Trophoblast cell (in vitro differentiated cells and primary cell): Measurements from ENCODE around the gene PHKG1.
A peak's percentile ranks its signal among the peaks of the same experiment; 100 is the strongest.
"Not testable (repeated sequence)": the region's sequence is repeated elsewhere in the genome, so short reads cannot be mapped to it uniquely, and the experiment has no call there.

Experiments used
- DNase-seq, 2 donors: peaks; one replicate each; pipeline ENCODE4 v3.0.0-alpha.2; 2016
- H2AFZ ChIP-seq: 2 replicates; pipeline ENCODE4 v1.6.1; 2013; ENCODE audit warnings: low read length, moderate library complexity, mild to moderate bottlenecking; ENCODE audit not compliant: insufficient read depth, poor library complexity
- H2AK5ac ChIP-seq: 2 replicates; pipeline ENCODE4 v1.6.1; 2013; ENCODE audit warnings: mild to moderate bottlenecking, low read length
- H2BK120ac ChIP-seq: 2 replicates; pipeline ENCODE4 v1.6.1; 2013; ENCODE audit warnings: low read length, mild to moderate bottlenecking, moderate library complexity; ENCODE audit not compliant: insufficient read depth, poor library complexity
- H2BK12ac ChIP-seq: 2 replicates; pipeline ENCODE4 v1.6.1; 2013; ENCODE audit warnings: mild to moderate bottlenecking, low read length, moderate library complexity
- H2BK5ac ChIP-seq: 2 replicates; pipeline ENCODE4 v1.6.1; 2013; ENCODE audit warnings: low read length, low read depth, moderate library complexity, mild to moderate bottlenecking; ENCODE audit not compliant: poor library complexity
- H3K14ac ChIP-seq: 2 replicates; pipeline ENCODE4 v1.6.1; 2013; ENCODE audit warnings: mild to moderate bottlenecking, low read length
- H3K18ac ChIP-seq: 2 replicates; pipeline ENCODE4 v1.6.1; 2013; ENCODE audit warnings: mild to moderate bottlenecking, low read length
- H3K23ac ChIP-seq: 2 replicates; pipeline ENCODE4 v1.6.1; 2013; ENCODE audit warnings: low read length
- H3K27ac ChIP-seq: 2 replicates; pipeline ENCODE4 v1.5.1; 2013; ENCODE audit warnings: low read depth, mild to moderate bottlenecking, inconsistent platforms, low read length, moderate library complexity
- H3K27me3 ChIP-seq: 2 replicates; pipeline ENCODE4 v1.6.1; 2013; ENCODE audit warnings: inconsistent platforms, mild to moderate bottlenecking, low read length, moderate library complexity; ENCODE audit not compliant: insufficient read depth
- H3K36me3 ChIP-seq, 2 experiments: 1 replicate in 1 of 2; 2 replicates in 1 of 2; pipeline ENCODE4 v1.6.1; 2013; ENCODE audit warnings: low read length in 2 of 2, mild to moderate bottlenecking in 2 of 2, moderate library complexity in 1 of 2; ENCODE audit not compliant: insufficient read depth in 2 of 2, control insufficient read depth in 1 of 2
- H3K4ac ChIP-seq: 2 replicates; pipeline ENCODE4 v1.6.1; 2013; ENCODE audit warnings: low read depth, mild to moderate bottlenecking, low read length, moderate library complexity
- H3K4me1 ChIP-seq, 2 experiments: 1 replicate in 1 of 2; 2 replicates in 1 of 2; pipeline ENCODE4 v1.6.1; 2013; ENCODE audit warnings: low read length in 2 of 2, mild to moderate bottlenecking in 2 of 2, moderate library complexity in 1 of 2; ENCODE audit not compliant: insufficient read depth in 2 of 2, control insufficient read depth in 1 of 2
- H3K4me2 ChIP-seq: 2 replicates; pipeline ENCODE4 v1.6.1; 2013; ENCODE audit warnings: inconsistent platforms, mild to moderate bottlenecking, low read length, moderate library complexity
- H3K4me3 ChIP-seq: 2 replicates; pipeline ENCODE4 v1.5.1; 2013; ENCODE audit warnings: mild to moderate bottlenecking, low read depth, low read length, inconsistent platforms
- H3K79me1 ChIP-seq: one replicate; pipeline ENCODE4 v1.6.1; 2013; ENCODE audit warnings: low read length
- H3K79me2 ChIP-seq: 2 replicates; pipeline ENCODE4 v1.6.1; 2013; ENCODE audit warnings: low read length, mild to moderate bottlenecking; ENCODE audit not compliant: control insufficient read depth, insufficient read depth, poor library complexity
- H3K9ac ChIP-seq: 2 replicates; pipeline ENCODE4 v1.6.1; 2013; ENCODE audit warnings: mild to moderate bottlenecking, low read length
- H3K9me3 ChIP-seq: 2 replicates; pipeline ENCODE4 v1.6.1; 2013; ENCODE audit warnings: low read depth, mild to moderate bottlenecking, control low read depth, inconsistent platforms, low read length; ENCODE audit not compliant: insufficient read depth
- H4K12ac ChIP-seq: 2 replicates; pipeline ENCODE4 v1.6.1; 2013; ENCODE audit warnings: low read depth, mild to moderate bottlenecking, low read length, moderate library complexity
- H4K8ac ChIP-seq: 2 replicates; pipeline ENCODE4 v1.6.1; 2013; ENCODE audit warnings: low read depth, mild to moderate bottlenecking, low read length, moderate library complexity
- H4K91ac ChIP-seq: one replicate; pipeline ENCODE4 v1.6.1; 2013; ENCODE audit warnings: low read depth, mild to moderate bottlenecking, low read length, moderate library complexity
- WGBS: extraction: QIAGEN DNeasy Blood & Tissue Kit; methylation state at CpG from one replicate; pipeline ENCODE4 v1.1.7; 2013; ENCODE audit warnings: missing lambda C conversion rate; ENCODE audit not compliant: insufficient read length, insufficient coverage; ENCODE audit errors: extremely low coverage; 5-methylcytosine and 5-hydroxymethylcytosine counted together

PHKG1 gene

DNA sequence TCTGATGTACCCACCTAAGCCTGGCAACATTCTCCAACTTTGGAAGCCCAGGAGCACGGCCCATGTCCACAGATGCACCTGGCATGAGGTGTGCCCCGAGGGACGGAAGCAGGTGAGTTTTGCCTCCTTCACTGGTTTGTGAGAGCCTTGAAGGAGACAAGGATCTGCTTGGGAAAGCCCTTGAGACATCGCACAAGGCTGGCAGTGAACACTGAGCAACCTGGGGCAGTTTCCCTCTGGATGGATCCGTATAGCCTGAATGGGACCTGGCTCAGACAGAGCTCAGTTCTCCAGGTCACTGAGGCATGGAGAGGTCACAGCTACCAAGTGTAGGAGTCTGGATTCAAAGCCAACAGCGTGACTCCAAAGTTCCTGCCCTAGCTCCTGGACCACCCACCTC is 32.2 kb upstream of the PHKG1 start:
- H3K9ac ChIP-seq = peak overlapping the region; percentile 46
- H4K8ac ChIP-seq = no peak overlapping the region
- H2AK5ac ChIP-seq = no peak overlapping the region
- H2AFZ ChIP-seq = no peak overlapping the region
- H2BK5ac ChIP-seq = no peak overlapping the region
- no peak overlapping the region for H4K12ac ChIP-seq
- H3K23ac ChIP-seq = no peak overlapping the region
- WGBS = no CpG with 5 or more reads among the region's 6 CpGs
- H3K36me3 ChIP-seq = no peaks in the 10 kb centered on the region
- no peaks in the 10 kb centered on the region for H3K4me1 ChIP-seq
- no peak overlapping the region for H4K91ac ChIP-seq
- H3K27ac ChIP-seq = no peak overlapping the region
- H3K79me2 ChIP-seq = no peaks in the 10 kb centered on the region
- DNase-seq = no peak
- H3K4me2 ChIP-seq = no peak overlapping the region
- no peak overlapping the region for H3K4ac ChIP-seq
- H3K4me3 ChIP-seq = no peak overlapping the region
- H3K9me3 ChIP-seq = peaks cover 31% of the 10 kb centered on the region
- H3K14ac ChIP-seq = no peak overlapping the region
- no peak overlapping the region for H2BK12ac ChIP-seq
- H3K18ac ChIP-seq = no peak overlapping the region
- H3K79me1 ChIP-seq = no peaks in the 10 kb centered on the region
- H2BK120ac ChIP-seq = no peak overlapping the region
- H3K27me3 ChIP-seq = no peaks in the 10 kb centered on the region

- Histone ChIP-seq H4K8ac (no peak overlapping the region), H3K4me3 (no peak overlapping the region), H3K4ac (no peak overlapping the region), H3K79me2 (no peaks in the 10 kb centered on the region), H4K12ac (no peak overlapping the region), H3K9me3 (peaks cover 38% of the 10 kb centered on the region), H3K4me2 (no peak overlapping the region), H2BK5ac (no peak overlapping the region), H3K18ac (no peak overlapping the region), H2BK120ac (no peak overlapping the region), H3K36me3 (no peaks in the 10 kb centered on the region), H2AFZ (no peak overlapping the region), H3K27ac (no peak overlapping the region), H4K91ac (no peak overlapping the region), H3K27me3 (no peaks in the 10 kb centered on the region), H2AK5ac (no peak overlapping the region), H3K23ac (no peak overlapping the region), H2BK12ac (no peak overlapping the region), H3K4me1 (no peaks in the 10 kb centered on the region), H3K9ac (no peak overlapping the region), H3K14ac (no peak overlapping the region), H3K79me1 (no peaks in the 10 kb centered on the region)
- WGBS = no CpG with 5 or more reads among the region's 6 CpGs
- no peak for DNase-seq
Measured at GRCh38 chr7:56121440-56121839, 28.7 kb upstream of the PHKG1 start.

- Histone ChIP-seq H3K27me3 (no peaks in the 10 kb centered on the region), H3K79me2 (no peaks in the 10 kb centered on the region), H3K4me1 (no peaks in the 10 kb centered on the region), H2AFZ (no peak within 1 kb of the TSS), H3K4me2 (no peak within 1 kb of the TSS), H3K23ac (no peak within 1 kb of the TSS), H4K12ac (no peak within 1 kb of the TSS), H4K91ac (no peak within 1 kb of the TSS), H3K4ac (no peak within 1 kb of the TSS), H3K9me3 (peaks cover 16% of the 10 kb centered on the region), H3K14ac (no peak within 1 kb of the TSS), H3K18ac (no peak within 1 kb of the TSS), H2BK120ac (no peak within 1 kb of the TSS), H4K8ac (no peak within 1 kb of the TSS), H3K79me1 (no peaks in the 10 kb centered on the region), H3K36me3 (no peaks in the 10 kb centered on the region), H2AK5ac (no peak within 1 kb of the TSS), H3K9ac (no peak within 1 kb of the TSS), H3K27ac (no peak within 1 kb of the TSS), H2BK5ac (no peak within 1 kb of the TSS), H2BK12ac (no peak within 1 kb of the TSS), H3K4me3 (no peak within 1 kb of the TSS)
- WGBS = no CpG with 5 or more reads among the region's 65 CpGs
- DNase-seq = peak; percentile 33 to 73
Measured at GRCh38 chr7:56115852-56116538, 23.2 kb upstream of the PHKG1 start, which contains the start of gene NUPR2. Gene NUPR2 (minus strand): TSS chr7:56116417. CDS start chr7:56116314, 103 bp downstream.

GRCh38 chr7:56112244-56112643 is 19.5 kb upstream of the PHKG1 start:
- not testable (repeated sequence) for H2AFZ ChIP-seq, H2BK5ac ChIP-seq, H2BK120ac ChIP-seq, H4K12ac ChIP-seq, H3K4me2 ChIP-seq, H3K9ac ChIP-seq, H3K4me3 ChIP-seq, H3K79me1 ChIP-seq, H3K27me3 ChIP-seq, H2AK5ac ChIP-seq, H3K4me1 ChIP-seq, H3K18ac ChIP-seq, H2BK12ac ChIP-seq, H4K91ac ChIP-seq, H3K4ac ChIP-seq, H3K23ac ChIP-seq, H3K14ac ChIP-seq, H3K36me3 ChIP-seq, DNase-seq, H4K8ac ChIP-seq, H3K79me2 ChIP-seq, H3K27ac ChIP-seq
- no CpG with 5 or more reads among the region's 3 CpGs for WGBS
- H3K9me3 ChIP-seq = peaks cover 15% of the 10 kb centered on the region
